ENCODE results near the gene BZW2.

Gene BZW2

GRCh38 chr7:16724344-16724743 is 78.4 kb downstream of the BZW2 start:
- no peak for DNase-seq

GRCh38 chr7:16726189-16726588 is 80.2 kb downstream of the BZW2 start:
- no peak for DNase-seq

- DNase-seq = no peak
These were observed 81.8 kb downstream of the BZW2 start for GRCh38 chr7:16727736-16728135.

- no peak for DNase-seq
These were observed 82.8 kb downstream of the BZW2 start for GRCh38 chr7:16728811-16729210.

- DNase-seq = no peak
These were observed 83.6 kb downstream of the BZW2 start for GRCh38 chr7:16729541-16729940.

- DNase-seq = no peak
These were observed 85.0 kb downstream of the BZW2 start for GRCh38 chr7:16730937-16731336.

GRCh38 chr7:16732828-16733227 is 86.8 kb downstream of the BZW2 start:
- DNase-seq = no peak

DNA sequence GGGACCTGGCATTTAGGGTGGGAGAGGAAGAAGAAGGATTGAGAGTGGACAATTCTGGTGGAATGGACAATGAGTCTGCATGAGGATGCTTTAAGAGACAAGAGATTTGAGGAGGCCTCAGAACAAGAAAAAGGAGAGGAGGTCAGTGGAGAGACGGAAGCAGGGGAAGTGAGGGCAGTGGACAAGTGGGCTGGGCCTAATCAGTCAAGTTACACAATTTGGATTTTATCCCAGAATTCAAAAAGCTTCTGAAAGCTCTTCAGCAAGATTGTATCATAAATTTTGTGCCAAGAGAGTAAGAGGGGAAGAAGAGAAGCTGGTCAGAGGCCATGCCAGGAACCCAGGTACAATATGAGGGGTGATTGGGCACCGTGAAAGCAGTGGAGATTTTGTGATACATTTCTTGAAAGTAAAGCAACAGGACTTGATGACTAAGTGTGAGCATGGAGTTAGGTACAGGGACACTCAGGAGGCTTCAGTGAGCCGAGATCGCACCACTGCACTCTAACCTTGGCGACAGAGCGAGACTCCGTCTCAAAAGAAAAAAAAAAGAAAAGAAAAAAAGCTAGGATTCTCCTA is 88.3 kb downstream of the BZW2 start:
- no peak for DNase-seq

DNA sequence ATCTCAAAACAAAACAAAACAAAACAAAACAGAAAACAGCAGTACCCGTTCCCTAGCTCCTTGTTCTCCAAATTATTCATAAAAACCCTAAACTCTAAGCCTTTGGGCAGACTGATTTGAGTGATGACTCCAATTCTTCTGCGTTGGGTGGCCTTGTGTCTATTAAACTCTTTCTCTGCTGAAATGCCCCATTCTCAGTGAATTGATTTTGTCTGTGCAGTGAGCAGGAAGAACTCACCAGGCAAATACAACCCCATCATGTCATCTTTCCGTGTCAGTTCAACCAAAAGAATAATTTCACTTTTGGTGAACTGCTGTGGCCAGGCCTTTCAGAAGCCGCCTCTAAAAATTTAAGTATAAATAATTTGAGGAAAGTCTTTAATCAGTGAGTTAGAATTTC is 89.0 kb downstream of the BZW2 start:
- DNase-seq = no peak

GRCh38 chr7:16738011-16738688 is 92.2 kb downstream of the BZW2 start:
- DNase-seq = no peak

GRCh38 chr7:16739863-16740622 is 94.1 kb downstream of the BZW2 start:
- no peak for DNase-seq

- DNase-seq = no peak
These were observed 94.6 kb downstream of the BZW2 start for GRCh38 chr7:16740623-16740953.

GRCh38 chr7:16740996-16741395 is 95.0 kb downstream of the BZW2 start:
- DNase-seq = no peak

DNA sequence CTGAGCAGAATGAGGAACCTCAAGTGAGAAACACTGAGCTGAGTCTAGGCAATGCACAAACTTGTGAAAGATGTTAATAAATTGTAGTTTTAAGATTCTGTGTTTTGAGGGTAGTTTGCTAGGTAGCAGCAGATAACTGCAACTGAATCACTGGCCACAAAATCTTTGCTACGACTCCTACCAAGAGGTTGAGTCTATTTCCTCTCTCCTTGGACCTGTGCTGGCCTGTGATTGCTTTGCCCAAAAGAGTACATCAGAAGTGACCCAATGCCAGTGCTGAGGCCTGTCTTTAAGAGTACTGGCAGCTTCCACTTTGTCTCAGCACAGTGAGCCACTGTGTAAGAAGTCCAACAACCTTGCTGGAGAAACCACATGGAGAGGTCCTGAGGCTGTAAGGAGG is 95.7 kb downstream of the BZW2 start:
- no peak for DNase-seq

- no peak for DNase-seq
These were observed 96.6 kb downstream of the BZW2 start for GRCh38 chr7:16742547-16742946.

- no peak for DNase-seq
These were observed 97.3 kb downstream of the BZW2 start for GRCh38 chr7:16743236-16743635.

GRCh38 chr7:16744518-16745250 is 98.7 kb downstream of the BZW2 start:
- DNase-seq = no peak

- no peak for DNase-seq
These were observed 99.7 kb downstream of the BZW2 start for GRCh38 chr7:16745645-16746044.

- no peak for DNase-seq
These were observed 101.1 kb downstream of the BZW2 start for GRCh38 chr7:16747102-16747501.

- DNase-seq = peak; percentile 84
These were observed 107.3 kb downstream of the BZW2 start, which contains the start of gene TSPAN13 for GRCh38 chr7:16753102-16753931. Gene TSPAN13 (plus strand): TSS chr7:16753755. CDS start chr7:16753968, 213 bp downstream.

DNA sequence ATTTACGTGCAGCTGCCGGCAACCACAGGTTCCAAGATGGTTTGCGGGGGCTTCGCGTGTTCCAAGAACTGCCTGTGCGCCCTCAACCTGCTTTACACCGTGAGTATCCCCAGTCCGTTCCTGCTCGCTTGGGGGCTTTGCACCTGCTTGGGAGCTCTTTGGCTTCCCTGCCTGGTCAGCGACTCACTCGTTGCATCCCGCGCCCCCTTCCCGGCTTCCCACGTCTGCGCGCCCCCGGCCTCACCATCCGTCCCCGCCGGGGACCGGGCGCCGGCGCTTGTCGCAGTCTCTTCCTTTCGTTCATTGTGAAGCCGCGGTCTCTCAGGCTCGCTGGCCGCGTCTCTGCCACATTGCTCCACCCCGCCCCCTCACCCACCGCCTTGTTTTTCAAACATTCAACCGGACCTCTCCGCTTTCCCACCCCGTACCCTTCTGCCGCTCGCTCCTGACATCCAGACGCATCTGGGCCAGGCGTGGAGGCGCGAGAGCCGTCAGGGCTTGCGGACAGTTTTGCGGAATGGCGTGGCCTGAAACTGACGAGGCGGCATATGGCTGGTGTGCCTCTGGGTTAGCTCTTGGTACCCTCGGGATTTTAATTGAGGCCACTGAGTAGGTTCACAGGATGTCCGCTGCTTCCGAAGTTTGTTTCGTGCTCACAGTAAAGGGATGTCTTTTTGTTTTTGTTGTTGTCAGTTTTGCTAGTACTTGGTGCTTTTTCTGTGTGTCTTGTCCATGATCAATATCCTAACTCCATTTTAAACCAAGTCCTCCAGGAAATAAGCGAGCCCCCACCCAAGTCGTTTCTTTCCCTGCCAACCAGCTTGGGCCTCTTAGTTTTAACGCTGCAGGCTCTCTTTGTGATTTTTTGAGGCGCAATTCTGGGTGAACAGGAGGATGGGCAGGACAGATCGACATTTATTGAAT is 108.2 kb downstream of the BZW2 start:
- DNase-seq = peak; percentile 72
